GM12891 (cell line): Measurements from ENCODE around the gene CNTN5.

Source experiments
- DNase-seq: peaks from one replicate; pipeline ENCODE4 v3.0.0; 2011; ENCODE audit warnings: low spot score; ENCODE audit not compliant: insufficient read length
- FAIRE-seq: peaks from 2 replicates; lab custom pipeline; 2011; peaks lifted over from hg19 to GRCh38; lab: Jason Lieb, UNC
- PAX5 ChIP-seq: IDR thresholded peaks from 2 replicates; pipeline ENCODE4 v1.6.1; 2011; ENCODE audit warnings: low read length, moderate library complexity, mild to moderate bottlenecking; ENCODE audit not compliant: insufficient read depth, severe bottlenecking
- POLR2A ChIP-seq: IDR thresholded peaks from 2 replicates; pipeline ENCODE4 v1.6.1; 2011; ENCODE audit warnings: low read depth, low read length, control low read depth
- POLR2AphosphoS5 ChIP-seq: IDR thresholded peaks from 2 replicates; pipeline ENCODE4 v1.6.1; 2011; ENCODE audit warnings: low read depth, low read length, control low read depth
- POU2F2 ChIP-seq: IDR thresholded peaks from 2 replicates; pipeline ENCODE4 v1.6.1; 2011; ENCODE audit warnings: low read depth, mild to moderate bottlenecking, control low read depth, low read length, moderate library complexity
- SPI1 ChIP-seq: IDR thresholded peaks from 2 replicates; pipeline ENCODE4 v1.6.1; 2011; ENCODE audit warnings: low read depth, low read length, control low read depth
- TAF1 ChIP-seq: IDR thresholded peaks from 2 replicates; pipeline ENCODE4 v1.6.1; 2011; ENCODE audit warnings: low read depth, low read length, control low read depth

Gene CNTN5

DNA sequence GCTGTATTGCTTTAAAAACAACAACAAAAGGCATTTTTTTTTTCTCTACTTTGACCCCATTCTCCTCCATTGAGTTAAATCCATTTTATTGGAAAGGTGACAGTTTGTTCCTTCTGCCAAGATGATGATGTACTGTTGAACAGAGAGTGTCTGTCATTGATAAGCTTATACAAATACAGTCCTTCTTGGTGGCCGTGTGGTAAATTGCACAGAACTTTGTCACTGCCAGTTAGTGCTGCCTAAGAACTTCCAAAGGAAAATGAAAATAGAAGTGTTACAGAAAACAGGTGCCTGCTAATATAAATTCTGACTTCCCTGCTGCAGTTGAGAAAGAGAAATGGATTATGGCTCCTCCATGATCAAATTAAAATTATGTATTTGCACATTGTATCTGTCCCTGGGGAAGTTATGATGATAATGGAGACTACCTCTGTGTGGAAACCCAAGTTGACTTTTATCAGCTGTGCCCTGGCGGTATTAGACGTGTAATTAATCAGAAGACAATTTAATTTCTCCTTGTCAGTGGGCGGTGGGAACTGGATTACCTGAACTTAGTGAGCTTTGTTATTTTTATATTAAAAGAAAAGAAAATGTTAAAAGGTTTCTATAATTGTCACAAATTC is 546.7 kb downstream of the CNTN5 start:
- DNase-seq (no peak), FAIRE-seq (no peak)
- TF ChIP-seq POLR2AphosphoS5 (no peak), TAF1 (no peak)

DNA sequence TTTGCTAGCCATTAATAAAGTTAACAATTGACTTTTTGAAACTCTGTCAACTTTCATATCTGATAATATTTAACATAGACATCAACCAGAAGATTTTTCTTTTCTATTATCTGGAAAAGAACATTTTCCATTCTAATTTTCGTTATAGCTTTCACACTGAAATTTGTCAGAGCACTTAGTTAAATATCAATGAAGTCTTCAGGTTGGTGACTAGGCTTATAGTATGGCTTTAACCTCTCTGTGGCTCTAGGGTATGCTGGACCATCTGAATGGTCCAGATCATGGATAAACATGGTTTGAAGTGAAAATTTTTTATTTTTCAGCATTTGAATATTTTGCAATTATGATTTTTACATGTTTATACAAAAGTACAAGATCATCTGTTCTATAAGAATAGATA is 548.1 kb downstream of the CNTN5 start:
- TF ChIP-seq POU2F2 (no peak), PAX5 (no peak), TAF1 (no peak), POLR2A (no peak), SPI1 (no peak), POLR2AphosphoS5 (no peak)
- FAIRE-seq (no peak), DNase-seq (no peak)

DNA sequence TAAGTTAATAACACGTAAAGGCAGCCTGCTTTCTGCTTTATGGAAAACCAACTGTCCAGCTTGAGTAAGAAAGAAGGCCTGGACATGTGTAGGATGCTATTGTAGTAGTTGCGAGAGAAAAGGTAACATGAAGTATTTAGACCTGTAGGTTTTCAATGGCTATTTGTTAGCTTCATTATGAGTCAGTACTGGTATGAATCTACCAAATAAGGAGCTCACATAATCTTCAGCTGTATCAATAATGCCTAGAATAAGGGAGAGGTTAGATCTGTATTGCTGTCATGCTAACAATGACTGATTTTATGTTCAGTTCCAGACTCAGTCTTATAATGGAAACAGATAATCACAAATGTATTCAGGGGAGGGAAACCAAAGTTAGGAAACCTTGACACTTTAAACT is 550.3 kb downstream of the CNTN5 start:
- no peak for FAIRE-seq
- TF ChIP-seq POU2F2, result no peak
- TF ChIP-seq POLR2A, result no peak
- no peak for TF ChIP-seq POLR2AphosphoS5
- TF ChIP-seq TAF1, result no peak
- no peak for TF ChIP-seq SPI1
- no peak for TF ChIP-seq PAX5
- no peak for DNase-seq

DNA sequence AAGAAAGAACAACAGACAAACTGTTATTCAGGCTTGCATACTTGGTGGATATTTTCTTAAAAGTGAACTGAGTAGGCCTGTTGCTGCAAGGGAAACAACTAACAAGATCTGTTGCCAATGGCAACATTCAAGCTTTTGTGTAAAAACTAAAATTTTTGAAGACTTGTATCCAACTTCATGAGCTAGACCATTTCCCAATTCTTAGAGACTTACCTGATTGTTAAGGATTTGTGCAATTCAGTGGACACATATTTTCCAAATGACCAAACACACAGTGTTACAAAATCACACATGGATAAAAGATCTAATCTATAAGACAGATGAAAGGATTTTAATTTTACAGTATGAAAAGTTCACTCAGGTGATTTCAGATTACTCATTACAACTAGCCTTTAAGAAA is 564.1 kb downstream of the CNTN5 start:
- no peak for FAIRE-seq
- no peak for DNase-seq
- TF ChIP-seq PAX5, result no peak
- TF ChIP-seq POLR2A, result no peak
- no peak for TF ChIP-seq POLR2AphosphoS5
- no peak for TF ChIP-seq TAF1
- no peak for TF ChIP-seq SPI1
- TF ChIP-seq POU2F2, result no peak

DNA sequence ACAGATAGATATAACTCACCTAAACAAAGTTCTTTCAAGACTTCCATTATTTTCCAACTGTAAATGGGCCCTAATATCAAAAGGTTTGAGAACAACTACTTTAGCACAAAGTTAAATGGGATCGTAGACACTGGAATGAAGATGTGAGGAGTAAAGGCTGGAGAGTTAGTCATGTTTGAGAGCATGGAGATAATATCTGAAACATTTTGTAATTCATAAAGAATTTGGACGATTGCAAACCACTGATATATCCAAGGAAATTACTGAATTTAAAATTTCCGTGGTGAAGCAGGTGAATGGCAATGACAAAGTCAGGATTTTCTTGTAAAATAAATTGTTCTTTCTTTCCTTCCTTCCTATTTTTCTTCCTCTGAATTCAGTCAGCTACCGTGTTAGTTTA is 564.9 kb downstream of the CNTN5 start:
- DNase-seq, result no peak
- no peak for FAIRE-seq
- TF ChIP-seq POLR2AphosphoS5 (no peak), TAF1 (no peak), PAX5 (no peak), POU2F2 (no peak), POLR2A (no peak), SPI1 (no peak)

DNA sequence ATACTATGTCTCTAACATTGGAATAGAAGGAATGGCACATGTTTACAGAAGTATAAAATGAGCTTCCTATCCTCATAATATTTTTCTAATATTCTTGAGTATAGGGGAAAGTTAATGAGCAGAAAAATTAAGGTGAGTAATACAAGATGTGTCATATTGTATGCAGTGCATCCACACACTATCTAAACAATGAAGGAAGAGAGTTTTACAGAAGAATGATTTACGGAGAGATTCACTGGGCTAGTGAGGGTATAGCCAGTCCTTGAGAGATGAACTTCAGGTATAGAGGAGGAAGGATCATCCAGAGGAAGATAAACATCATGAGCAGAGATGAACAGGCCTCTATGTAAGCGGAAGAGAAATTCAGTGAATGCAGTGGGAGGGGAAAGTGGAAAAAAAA is 569.0 kb downstream of the CNTN5 start:
- no peak for DNase-seq
- TF ChIP-seq PAX5 (no peak), TAF1 (no peak), POU2F2 (no peak), POLR2A (no peak), POLR2AphosphoS5 (no peak), SPI1 (no peak)
- FAIRE-seq, result no peak

DNA sequence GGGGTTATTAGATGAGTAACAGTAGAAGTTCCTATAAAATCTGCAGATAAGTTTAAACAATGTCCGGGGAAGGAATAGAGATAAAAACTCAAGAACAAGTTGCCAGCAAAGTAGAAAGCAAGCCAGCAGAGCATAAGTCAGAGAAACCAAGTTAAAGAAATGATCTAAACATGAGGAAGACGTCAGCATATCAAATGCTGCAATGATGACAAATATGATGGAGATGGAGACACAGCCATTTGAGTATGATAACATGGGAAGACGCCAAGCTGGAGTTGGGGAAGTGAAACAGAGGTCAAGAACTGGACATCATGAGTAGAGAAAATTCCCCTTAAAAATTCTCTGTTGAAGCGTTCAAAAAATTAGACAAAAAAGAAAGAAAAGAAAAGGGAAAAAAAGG is 571.5 kb downstream of the CNTN5 start:
- DNase-seq, result no peak
- no peak for TF ChIP-seq SPI1
- no peak for TF ChIP-seq POLR2A
- no peak for TF ChIP-seq POLR2AphosphoS5
- no peak for TF ChIP-seq TAF1
- TF ChIP-seq POU2F2, result no peak
- no peak for TF ChIP-seq PAX5
- no peak for FAIRE-seq

DNA sequence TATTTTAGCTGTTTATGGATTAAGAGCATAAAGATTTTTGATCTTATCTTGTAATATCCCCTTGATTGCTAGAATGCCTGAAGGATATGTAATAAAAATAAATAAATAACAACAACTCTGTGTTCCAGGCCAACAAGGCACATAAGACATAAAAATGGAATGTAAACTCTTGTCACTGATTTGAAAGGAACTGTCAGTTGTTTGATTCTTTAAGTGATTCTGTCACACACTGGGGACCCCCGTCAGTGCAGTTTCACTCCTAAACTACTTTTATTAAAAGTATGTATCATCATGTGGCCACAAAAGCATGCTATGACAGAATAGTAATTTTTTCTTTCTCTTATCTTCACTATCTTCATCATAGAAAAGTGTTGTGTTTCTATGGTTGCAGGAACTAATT is 572.4 kb downstream of the CNTN5 start:
- no peak for DNase-seq
- TF ChIP-seq PAX5 (no peak), POLR2AphosphoS5 (no peak), POLR2A (no peak), TAF1 (no peak), POU2F2 (no peak), SPI1 (no peak)
- FAIRE-seq, result no peak

DNA sequence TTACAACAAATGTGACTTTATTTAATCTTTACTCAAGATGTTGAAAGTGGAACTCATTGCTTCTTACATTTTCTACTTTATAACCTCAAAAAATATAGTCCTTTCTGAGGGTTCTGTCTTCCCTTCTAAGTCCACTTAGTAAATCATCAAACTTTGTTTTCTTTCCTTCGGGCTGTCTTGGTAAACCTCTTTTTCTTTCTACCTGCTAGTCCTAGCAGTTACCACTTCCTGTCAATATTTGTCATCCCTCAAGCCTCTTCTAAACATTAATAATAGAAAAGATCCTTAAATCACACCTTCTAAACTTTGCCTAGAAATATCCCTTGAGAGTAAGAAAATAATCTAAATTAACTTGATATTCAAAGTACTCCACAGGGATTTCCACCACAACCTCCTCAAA is 580.4 kb downstream of the CNTN5 start:
- FAIRE-seq, result no peak
- TF ChIP-seq POU2F2 (no peak), PAX5 (no peak), SPI1 (no peak), POLR2AphosphoS5 (no peak), POLR2A (no peak), TAF1 (no peak)
- DNase-seq, result no peak

DNA sequence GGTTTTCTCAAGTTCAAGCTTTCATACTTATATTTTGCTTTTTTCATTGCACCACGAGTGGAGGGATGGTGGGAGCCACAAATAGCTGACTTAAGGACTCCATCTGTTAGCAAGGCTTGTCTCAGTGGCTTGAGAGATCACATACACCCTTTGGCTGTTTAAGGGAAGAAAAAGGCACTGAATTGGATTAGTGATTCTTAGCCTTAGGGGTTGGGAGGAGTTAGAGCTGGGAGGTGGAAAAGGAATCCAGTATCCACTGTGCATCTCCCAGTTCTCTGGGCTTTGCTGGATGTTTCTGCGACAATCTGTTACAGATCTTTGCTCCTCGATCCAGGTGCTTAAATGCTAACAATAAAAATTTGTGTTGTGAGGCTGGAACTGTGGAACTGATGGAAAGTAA is 593.6 kb downstream of the CNTN5 start:
- no peak for FAIRE-seq
- TF ChIP-seq POLR2AphosphoS5 (no peak), SPI1 (no peak), POU2F2 (no peak)

DNA sequence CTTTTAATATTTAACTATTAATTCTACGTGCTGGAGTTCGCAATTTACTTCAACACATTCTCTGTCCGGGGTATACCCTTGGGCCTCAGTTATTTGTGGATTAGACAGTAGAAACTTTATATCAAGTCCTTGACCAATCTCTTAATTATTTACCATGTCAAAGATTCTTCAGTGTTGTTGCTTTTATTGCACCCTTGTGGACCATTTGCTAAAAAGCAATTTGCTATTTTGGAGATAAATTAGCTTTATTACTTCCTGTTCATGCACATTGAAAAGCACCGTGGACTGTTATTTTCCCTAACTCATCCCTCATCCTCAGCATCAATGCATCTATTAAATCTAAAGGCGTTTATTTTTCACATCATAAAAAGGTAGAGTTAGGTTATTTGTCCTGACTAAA is 609.9 kb downstream of the CNTN5 start:
- DNase-seq, result no peak
- TF ChIP-seq POU2F2, result no peak
- TF ChIP-seq TAF1, result no peak
- no peak for TF ChIP-seq PAX5
- no peak for TF ChIP-seq SPI1
- no peak for TF ChIP-seq POLR2AphosphoS5
- FAIRE-seq, result no peak

More for the DNA sequence above, 593.6 kb downstream of the CNTN5 start:
- DNase-seq, result no peak
